ENCODE data around the gene BAZ1B. TPM values are rescaled to one million over a fixed set of nuclear protein-coding genes. Genes with fewer than 3 reads are reported as not detected.

BAZ1B gene
- total RNA-seq, 3 donors from 2014 or later (not counting 1 experiment from before 2014, with no cell fraction given) = 50.1 to 61.9 (median 59.9) TPM

DNA sequence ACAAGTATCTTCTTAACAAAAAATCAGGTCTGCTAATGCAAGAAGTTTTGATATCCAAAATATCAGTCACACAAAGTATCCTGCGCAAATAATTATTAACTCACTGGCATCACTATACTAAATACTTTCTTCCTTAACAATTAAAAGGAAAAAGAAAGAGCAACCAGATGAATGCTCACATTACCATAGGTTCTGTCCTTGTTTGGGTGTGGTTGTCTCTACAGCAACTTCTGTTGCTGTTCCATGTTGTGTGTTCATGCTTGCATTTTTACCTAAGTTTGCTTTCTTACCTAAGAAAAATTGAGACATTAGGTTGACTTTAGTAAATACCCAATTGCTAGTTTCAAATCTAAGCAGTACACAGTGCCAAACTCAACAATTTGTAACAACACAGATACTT lies 56.0 kb downstream of the BAZ1B start:
- 100% methylated on average over 1 of the region's 1 CpG for WGBS (ENCODE audit: insufficient coverage)
- no peaks in the 10 kb centered on the region for H3K9me3 Mint-ChIP-seq
- Histone ChIP-seq H3K4me1 (ENCODE audit: control insufficient read depth, insufficient read depth, low read length) (no peaks in the 10 kb centered on the region), H3K27me3 (ENCODE audit: control insufficient read depth, insufficient read depth, low read length) (no peaks in the 10 kb centered on the region), H3K27ac (ENCODE audit: low read length) (no peak overlapping the region), H3K9me3 (ENCODE audit: control insufficient read depth, insufficient read depth, low read length) (no peaks in the 10 kb centered on the region), H3K36me3 (ENCODE audit: control insufficient read depth, insufficient read depth, low read length) (peaks cover 88% of the 10 kb centered on the region), H3K4me3 (ENCODE audit: low read length) (no peak overlapping the region)
- H3K4me3 Mint-ChIP-seq = no peak overlapping the region
- H3K36me3 Mint-ChIP-seq = peaks cover 19% of the 10 kb centered on the region
- ATAC-seq (no peak), DNase-seq (no peak)
- TF ChIP-seq, protein P1, sequence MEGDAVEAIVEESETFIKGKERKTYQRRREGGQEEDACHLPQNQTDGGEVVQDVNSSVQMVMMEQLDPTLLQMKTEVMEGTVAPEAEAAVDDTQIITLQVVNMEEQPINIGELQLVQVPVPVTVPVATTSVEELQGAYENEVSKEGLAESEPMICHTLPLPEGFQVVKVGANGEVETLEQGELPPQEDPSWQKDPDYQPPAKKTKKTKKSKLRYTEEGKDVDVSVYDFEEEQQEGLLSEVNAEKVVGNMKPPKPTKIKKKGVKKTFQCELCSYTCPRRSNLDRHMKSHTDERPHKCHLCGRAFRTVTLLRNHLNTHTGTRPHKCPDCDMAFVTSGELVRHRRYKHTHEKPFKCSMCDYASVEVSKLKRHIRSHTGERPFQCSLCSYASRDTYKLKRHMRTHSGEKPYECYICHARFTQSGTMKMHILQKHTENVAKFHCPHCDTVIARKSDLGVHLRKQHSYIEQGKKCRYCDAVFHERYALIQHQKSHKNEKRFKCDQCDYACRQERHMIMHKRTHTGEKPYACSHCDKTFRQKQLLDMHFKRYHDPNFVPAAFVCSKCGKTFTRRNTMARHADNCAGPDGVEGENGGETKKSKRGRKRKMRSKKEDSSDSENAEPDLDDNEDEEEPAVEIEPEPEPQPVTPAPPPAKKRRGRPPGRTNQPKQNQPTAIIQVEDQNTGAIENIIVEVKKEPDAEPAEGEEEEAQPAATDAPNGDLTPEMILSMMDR (IDR thresholded peaks at IDR 0.05) = no peak
- no peaks in the 10 kb centered on the region for H3K27me3 Mint-ChIP-seq (ENCODE audit: low read depth in 2 of 2)
- H3K4me1 Mint-ChIP-seq = no peaks in the 10 kb centered on the region
- intact Hi-C loops (cut with micrococcal nuclease) = no loop called here
- no peak overlapping the region for H3K27ac Mint-ChIP-seq

DNA sequence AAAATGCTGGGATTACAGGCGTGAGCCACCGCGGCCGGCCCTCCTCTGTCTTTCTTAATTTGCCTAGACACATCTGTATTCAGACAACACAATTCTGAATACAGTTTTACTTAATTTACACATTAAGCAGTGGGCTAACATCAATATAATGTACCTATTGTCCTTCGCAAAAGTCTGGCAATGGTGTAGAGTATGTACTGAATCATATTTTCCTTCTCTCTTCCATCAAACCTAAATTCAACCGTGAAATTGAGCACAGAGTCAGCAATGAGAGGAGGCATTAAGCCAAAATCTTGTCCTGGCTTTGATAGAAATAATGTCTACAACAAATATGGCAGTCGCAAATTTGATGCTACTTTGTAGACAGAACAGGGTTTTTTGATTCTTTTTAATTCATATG lies 58.1 kb downstream of the BAZ1B start:
- no peak overlapping the region for H3K4me3 ChIP-seq (ENCODE audit: low read length)
- Mint-ChIP-seq H3K36me3 (peaks cover 13% of the 10 kb centered on the region), H3K4me1 (peaks cover 6% of the 10 kb centered on the region in 2 donors), H3K4me3 (no peak overlapping the region), H3K27me3 (ENCODE audit: low read depth in 2 of 2) (no peaks in the 10 kb centered on the region), H3K9me3 (no peaks in the 10 kb centered on the region), H3K27ac (no peak overlapping the region)
- H3K9me3 ChIP-seq (ENCODE audit: control insufficient read depth, insufficient read depth, low read length) = no peaks in the 10 kb centered on the region
- intact Hi-C loops (cut with micrococcal nuclease) = no loop called here
- ATAC-seq (no peak), DNase-seq (no peak)
- 99% methylated on average over 6 of the region's 7 CpGs for WGBS (ENCODE audit: insufficient coverage)
- no peaks in the 10 kb centered on the region for H3K27me3 ChIP-seq (ENCODE audit: control insufficient read depth, insufficient read depth, low read length)
- H3K36me3 ChIP-seq (ENCODE audit: control insufficient read depth, insufficient read depth, low read length) = peaks cover 84% of the 10 kb centered on the region
- TF ChIP-seq, protein P1 (IDR thresholded peaks at IDR 0.05) = no peak
- H3K27ac ChIP-seq (ENCODE audit: low read length) = no peak overlapping the region
- H3K4me1 ChIP-seq (ENCODE audit: control insufficient read depth, insufficient read depth, low read length) = no peaks in the 10 kb centered on the region

GRCh38 chr7:73463260-73463659 lies 58.8 kb downstream of the BAZ1B start:
- Mint-ChIP-seq H3K4me3 (no peak overlapping the region), H3K36me3 (peaks cover 11% of the 10 kb centered on the region), H3K27ac (no peak overlapping the region), H3K9me3 (no peaks in the 10 kb centered on the region), H3K4me1 (peaks cover 6% of the 10 kb centered on the region in 2 donors), H3K27me3 (ENCODE audit: low read depth in 2 of 2) (no peaks in the 10 kb centered on the region)
- H3K27ac ChIP-seq (ENCODE audit: low read length) = no peak overlapping the region
- intact Hi-C loops (cut with micrococcal nuclease) = no loop called here
- 94% methylated on average over 3 of the region's 3 CpGs for WGBS (ENCODE audit: insufficient coverage)
- H3K4me1 ChIP-seq (ENCODE audit: control insufficient read depth, insufficient read depth, low read length) = no peaks in the 10 kb centered on the region
- H3K9me3 ChIP-seq (ENCODE audit: control insufficient read depth, insufficient read depth, low read length) = no peaks in the 10 kb centered on the region
- H3K4me3 ChIP-seq (ENCODE audit: low read length) = no peak overlapping the region
- ATAC-seq = no peak
- H3K27me3 ChIP-seq (ENCODE audit: control insufficient read depth, insufficient read depth, low read length) = no peaks in the 10 kb centered on the region
- DNase-seq = no peak
- H3K36me3 ChIP-seq (ENCODE audit: control insufficient read depth, insufficient read depth, low read length) = peaks cover 83% of the 10 kb centered on the region
- TF ChIP-seq, protein P1 (IDR thresholded peaks at IDR 0.05) = no peak

- Histone ChIP-seq H3K4me1 (ENCODE audit: control insufficient read depth, insufficient read depth, low read length) (no peaks in the 10 kb centered on the region), H3K27ac (ENCODE audit: low read length) (no peak overlapping the region), H3K9me3 (ENCODE audit: control insufficient read depth, insufficient read depth, low read length) (no peaks in the 10 kb centered on the region), H3K27me3 (ENCODE audit: control insufficient read depth, insufficient read depth, low read length) (no peaks in the 10 kb centered on the region), H3K36me3 (ENCODE audit: control insufficient read depth, insufficient read depth, low read length) (peaks cover 84% of the 10 kb centered on the region), H3K4me3 (ENCODE audit: low read length) (no peak overlapping the region)
- H3K9me3 Mint-ChIP-seq = no peaks in the 10 kb centered on the region
- H3K4me3 Mint-ChIP-seq = no peak overlapping the region
- intact Hi-C loops (cut with micrococcal nuclease) = no loop called here
- no peak for DNase-seq
- TF ChIP-seq, protein P1 (IDR thresholded peaks at IDR 0.05) = no peak
- no peak overlapping the region for H3K27ac Mint-ChIP-seq
- peaks cover 11% of the 10 kb centered on the region for H3K36me3 Mint-ChIP-seq
- H3K27me3 Mint-ChIP-seq (ENCODE audit: low read depth in 2 of 2) = no peaks in the 10 kb centered on the region
- ATAC-seq = no peak
- 98% methylated on average over 3 of the region's 3 CpGs for WGBS (ENCODE audit: insufficient coverage)
- H3K4me1 Mint-ChIP-seq = peaks cover 6% of the 10 kb centered on the region in 2 donors
Measured at GRCh38 chr7:73461782-73462285, 60.3 kb downstream of the BAZ1B start.
